ENCODE measurements around the gene SLCO1A2. TPM values are rescaled to one million over a fixed set of nuclear protein-coding genes. Genes with fewer than 3 reads are reported as not detected.
A peak's percentile ranks its signal among the peaks of the same experiment; 100 is the strongest.
"Not testable (repeated sequence)": the region's sequence is repeated elsewhere in the genome, so short reads cannot be mapped to it uniquely, and the experiment has no call there.

The SLCO1A2 gene
- 0.32 and 0.86 TPM in 2 replicates for total RNA-seq

- no peak for TF ChIP-seq CTCF (IDR thresholded peaks at IDR 0.05; ENCODE audit: insufficient read depth, low read depth, low read length)
- no peak within 1 kb of the TSS for H3K4me3 ChIP-seq (ENCODE audit: low read depth, low read length)
- peak; percentile 1 for DNase-seq (ENCODE audit: low read depth)
Observed at GRCh38 chr12:21334771-21335325, at the start of gene SLCO1A2. Gene SLCO1A2, minus strand, starts transcription at chr12:21334917. Its CDS starts 270 bp downstream, at chr12:21334647.

GRCh38 chr12:21384261-21384660 is 49.5 kb upstream of the SLCO1A2 start:
- TF ChIP-seq CTCF (IDR thresholded peaks at IDR 0.05; ENCODE audit: insufficient read depth, low read depth, low read length) = no peak
- H3K4me3 ChIP-seq (ENCODE audit: low read depth, low read length) = no peak overlapping the region
- peak; percentile 20 for DNase-seq (ENCODE audit: low read depth)

- not testable (repeated sequence) for DNase-seq (ENCODE audit: low read depth); H3K4me3 ChIP-seq (ENCODE audit: low read depth, low read length)
Observed at GRCh38 chr12:21381320-21381719, 46.6 kb upstream of the SLCO1A2 start.

GRCh38 chr12:21379218-21379617 is 44.5 kb upstream of the SLCO1A2 start:
- no peak for DNase-seq (ENCODE audit: low read depth)
- no peak for TF ChIP-seq CTCF (IDR thresholded peaks at IDR 0.05; ENCODE audit: insufficient read depth, low read depth, low read length)
- H3K4me3 ChIP-seq (ENCODE audit: low read depth, low read length) = no peak overlapping the region

- no peak for TF ChIP-seq CTCF (IDR thresholded peaks at IDR 0.05; ENCODE audit: insufficient read depth, low read depth, low read length)
- DNase-seq (ENCODE audit: low read depth) = no peak
- H3K4me3 ChIP-seq (ENCODE audit: low read depth, low read length) = no peak within 1 kb of the TSS
Observed at GRCh38 chr12:21372602-21373001, 37.9 kb upstream of the SLCO1A2 start, which contains the start of gene IAPP. Gene IAPP, plus strand, starts transcription at chr12:21372902. Its CDS starts 450 bp downstream, at chr12:21373352.

- no peak overlapping the region for H3K4me3 ChIP-seq (ENCODE audit: low read depth, low read length)
Observed at GRCh38 chr12:21370845-21371449, 36.2 kb upstream of the SLCO1A2 start.

More at GRCh38 chr12:21370845-21371449, 36.2 kb upstream of the SLCO1A2 start:
- no peak for DNase-seq (ENCODE audit: low read depth)
- TF ChIP-seq CTCF (IDR thresholded peaks at IDR 0.05; ENCODE audit: insufficient read depth, low read depth, low read length) = no peak
